Measurements from ENCODE around the gene ZNF333.

GRCh38 chr19:14772995-14773394, 83.1 kb downstream of the ZNF333 start:
- TF ChIP-seq REST (IDR thresholded peaks at IDR 0.05; ENCODE audit: insufficient read depth in 1 of 2, low read depth in 2 of 2, low read length in 2 of 2) (no peak), POLR2AphosphoS5 (IDR thresholded peaks at IDR 0.05; ENCODE audit: low read depth, low read length) (no peak)

Data from PFSK-1 (cell line).